ENCODE measurements around the gene HERPUD1.

DNA sequence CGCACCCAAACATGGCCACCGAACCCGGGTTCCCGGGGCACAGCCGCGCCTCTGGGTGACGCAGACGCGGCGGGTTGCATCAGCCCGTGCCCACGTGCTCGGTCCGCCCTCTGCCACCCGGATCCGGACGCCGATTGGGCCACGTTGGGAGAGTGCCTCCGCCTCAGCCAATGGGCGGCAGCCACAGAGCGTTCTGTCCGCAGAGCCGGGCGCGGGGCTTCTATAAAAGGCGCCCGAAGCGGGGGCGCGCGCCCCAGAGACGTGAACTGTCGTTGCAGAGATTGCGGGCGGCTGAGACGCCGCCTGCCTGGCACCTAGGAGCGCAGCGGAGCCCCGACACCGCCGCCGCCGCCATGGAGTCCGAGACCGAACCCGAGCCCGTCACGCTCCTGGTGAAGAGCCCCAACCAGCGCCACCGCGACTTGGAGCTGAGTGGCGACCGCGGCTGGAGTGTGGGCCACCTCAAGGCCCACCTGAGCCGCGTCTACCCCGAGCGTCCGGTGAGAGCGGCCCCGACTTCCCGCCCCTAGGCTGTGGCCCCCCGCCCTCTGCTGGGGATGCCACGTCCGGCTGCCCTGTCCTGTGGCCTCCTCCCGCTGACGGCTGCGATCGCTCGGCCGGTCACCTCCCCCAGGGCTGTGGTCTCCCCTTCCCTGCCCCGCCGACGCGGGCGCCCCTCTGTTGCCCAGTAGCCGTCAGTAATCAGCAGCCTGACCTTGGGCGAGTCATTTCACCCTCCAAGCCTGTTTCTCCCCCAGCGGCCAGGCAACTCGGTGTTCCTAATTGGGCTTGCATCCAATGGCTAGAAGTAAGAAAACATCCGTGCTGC lies at the start of gene HERPUD1:
- TF ChIP-seq POLR2AphosphoS2 (IDR thresholded peaks at IDR 0.05; ENCODE audit: low read length): peak; percentile 83; the same call in 1 of the 2 replicates
- TF ChIP-seq, protein P1, sequence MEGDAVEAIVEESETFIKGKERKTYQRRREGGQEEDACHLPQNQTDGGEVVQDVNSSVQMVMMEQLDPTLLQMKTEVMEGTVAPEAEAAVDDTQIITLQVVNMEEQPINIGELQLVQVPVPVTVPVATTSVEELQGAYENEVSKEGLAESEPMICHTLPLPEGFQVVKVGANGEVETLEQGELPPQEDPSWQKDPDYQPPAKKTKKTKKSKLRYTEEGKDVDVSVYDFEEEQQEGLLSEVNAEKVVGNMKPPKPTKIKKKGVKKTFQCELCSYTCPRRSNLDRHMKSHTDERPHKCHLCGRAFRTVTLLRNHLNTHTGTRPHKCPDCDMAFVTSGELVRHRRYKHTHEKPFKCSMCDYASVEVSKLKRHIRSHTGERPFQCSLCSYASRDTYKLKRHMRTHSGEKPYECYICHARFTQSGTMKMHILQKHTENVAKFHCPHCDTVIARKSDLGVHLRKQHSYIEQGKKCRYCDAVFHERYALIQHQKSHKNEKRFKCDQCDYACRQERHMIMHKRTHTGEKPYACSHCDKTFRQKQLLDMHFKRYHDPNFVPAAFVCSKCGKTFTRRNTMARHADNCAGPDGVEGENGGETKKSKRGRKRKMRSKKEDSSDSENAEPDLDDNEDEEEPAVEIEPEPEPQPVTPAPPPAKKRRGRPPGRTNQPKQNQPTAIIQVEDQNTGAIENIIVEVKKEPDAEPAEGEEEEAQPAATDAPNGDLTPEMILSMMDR (IDR thresholded peaks at IDR 0.05 in 2 of 3, conservative IDR thresholded peaks at IDR 0.05 in 1 of 3; ENCODE audit: insufficient read depth in 2 of 3, low read depth in 1 of 3, low read length in 3 of 3): peak in 2 of 3 experiments; percentile 15 to 23; a peak in 2 of 6 replicates
- TF ChIP-seq ZNF586 (CRISPR knock-in tag; conservative IDR thresholded peaks at IDR 0.05): no peak
- TF ChIP-seq, protein P2, sequence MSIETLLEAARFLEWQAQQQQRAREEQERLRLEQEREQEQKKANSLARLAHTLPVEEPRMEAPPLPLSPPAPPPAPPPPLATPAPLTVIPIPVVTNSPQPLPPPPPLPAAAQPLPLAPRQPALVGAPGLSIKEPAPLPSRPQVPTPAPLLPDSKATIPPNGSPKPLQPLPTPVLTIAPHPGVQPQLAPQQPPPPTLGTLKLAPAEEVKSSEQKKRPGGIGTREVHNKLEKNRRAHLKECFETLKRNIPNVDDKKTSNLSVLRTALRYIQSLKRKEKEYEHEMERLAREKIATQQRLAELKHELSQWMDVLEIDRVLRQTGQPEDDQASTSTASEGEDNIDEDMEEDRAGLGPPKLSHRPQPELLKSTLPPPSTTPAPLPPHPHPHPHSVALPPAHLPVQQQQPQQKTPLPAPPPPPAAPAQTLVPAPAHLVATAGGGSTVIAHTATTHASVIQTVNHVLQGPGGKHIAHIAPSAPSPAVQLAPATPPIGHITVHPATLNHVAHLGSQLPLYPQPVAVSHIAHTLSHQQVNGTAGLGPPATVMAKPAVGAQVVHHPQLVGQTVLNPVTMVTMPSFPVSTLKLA (conservative IDR thresholded peaks at IDR 0.05): peak; percentile 96 to 97
- TF ChIP-seq NR1H2 (CRISPR knock-in tag; IDR thresholded peaks at IDR 0.05): no peak
- TF ChIP-seq, protein P3, sequence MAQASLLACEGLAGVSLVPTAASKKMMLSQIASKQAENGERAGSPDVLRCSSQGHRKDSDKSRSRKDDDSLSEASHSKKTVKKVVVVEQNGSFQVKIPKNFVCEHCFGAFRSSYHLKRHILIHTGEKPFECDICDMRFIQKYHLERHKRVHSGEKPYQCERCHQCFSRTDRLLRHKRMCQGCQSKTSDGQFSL (CRISPR knock-in tag; IDR thresholded peaks at IDR 0.05): peak; percentile 68
- TF ChIP-seq, protein P3 (tag; IDR thresholded peaks at IDR 0.05): peak in 1 of 2 experiments; percentile 12; a peak in 1 of 4 replicates
- TF ChIP-seq THRAP3 (IDR thresholded peaks at IDR 0.05; ENCODE audit: borderline replicate concordance): no peak
- no peak for TF ChIP-seq EZH2 (IDR thresholded peaks at IDR 0.05; ENCODE audit: borderline replicate concordance, low read depth, low read length)
- peak; percentile 69; the same call in 1 of the 2 replicates for TF ChIP-seq SP1 (CRISPR knock-in tag; IDR thresholded peaks at IDR 0.05)
